Activated CD4-positive, alpha-beta memory T cell treated with anti-CD3 and anti-CD28 coated beads, Interleukin-2, amount 10 ng/mL, durations not matched to agents 7 days and 5 days (primary cell): ENCODE data around the gene TRIP4. TPM values are rescaled to one million over a fixed set of nuclear protein-coding genes. Genes with fewer than 3 reads are reported as not detected.
A peak's percentile ranks its signal among the peaks of the same experiment; 100 is the strongest.

Source experiments
- CTCF ChIA-PET: fragments of 350-600 bp; sonication (Branson Sonifier 250); formaldehyde crosslinking; loops from one replicate; lab custom pipeline; 2021; ENCODE audit warnings: antibody characterized with exemption, inconsistent platforms; lab: Charles Lee
- POLR2A ChIA-PET: fragments of 350-600 bp; sonication (Branson Sonifier 250); formaldehyde crosslinking; loops from one replicate; lab custom pipeline; 2021; ENCODE audit warnings: antibody characterized with exemption; lab: Charles Lee
- DNase-seq: peaks from one replicate; pipeline ENCODE4 v3.0.0-alpha.2; 2020
- H3K27ac Mint-ChIP-seq: one replicate; pipeline ENCODE4 v1.8.0; 2021; ENCODE audit warnings: mild to moderate bottlenecking, mixed read lengths
- H3K27me3 Mint-ChIP-seq: one replicate; pipeline ENCODE4 v1.8.0; 2021; ENCODE audit warnings: mixed read lengths
- H3K36me3 Mint-ChIP-seq: one replicate; pipeline ENCODE4 v1.8.0; 2021; ENCODE audit warnings: low read depth, mixed read lengths
- H3K4me1 Mint-ChIP-seq: one replicate; pipeline ENCODE4 v1.8.0; 2021; ENCODE audit warnings: mixed read lengths
- H3K4me3 Mint-ChIP-seq: one replicate; pipeline ENCODE4 v1.8.0; 2021; ENCODE audit warnings: mild to moderate bottlenecking, mixed read lengths
- H3K9me3 Mint-ChIP-seq: one replicate; pipeline ENCODE4 v1.8.0; 2021; ENCODE audit warnings: mixed read lengths
- total RNA-seq, 2 experiments: library from RNA; stranded (reverse); gene quantifications; one replicate each; pipeline ENCODE4 v1.2.3, GENCODE V29; 2021

The TRIP4 gene
- total RNA-seq, 2 experiments from 2014 or later, result 28.9 to 30.3 TPM

- H3K9me3 Mint-ChIP-seq, result no peaks in the 10 kb centered on the region
- no peaks in the 10 kb centered on the region for H3K27me3 Mint-ChIP-seq
- ChIA-PET POLR2A (interaction anchor here (0.5 to 1.6 kb wide), 6 partner anchors 20 to 132 kb away, joined by 3 to 5 read pairs (median 3); no protein-coding TSS in a partner anchor), CTCF (interaction anchor here (1.3 to 1.8 kb wide), 3 partner anchors 10 to 178 kb away, joined by 3 to 6 read pairs (median 4); no protein-coding TSS in a partner anchor)
- no peak for DNase-seq
- peak overlapping the region; percentile 38 for H3K27ac Mint-ChIP-seq
- peaks cover 49% of the 10 kb centered on the region for H3K36me3 Mint-ChIP-seq
- H3K4me1 Mint-ChIP-seq, result peaks cover 52% of the 10 kb centered on the region
- H3K4me3 Mint-ChIP-seq, result peak overlapping the region; percentile 25
Observed at GRCh38 chr15:64503197-64503596, 115.6 kb downstream of the TRIP4 start.

GRCh38 chr15:64503640-64504039 is 116.0 kb downstream of the TRIP4 start:
- ChIA-PET CTCF (interaction anchor here (1.3 to 1.8 kb wide), 3 partner anchors 10 to 178 kb away, joined by 3 to 6 read pairs (median 4); no protein-coding TSS in a partner anchor), POLR2A (interaction anchor here (0.5 to 1.6 kb wide), 7 partner anchors 14 to 131 kb away, joined by 3 to 5 read pairs (median 3); no protein-coding TSS in a partner anchor)

More at GRCh38 chr15:64503640-64504039, 116.0 kb downstream of the TRIP4 start:
- peaks cover 52% of the 10 kb centered on the region for H3K4me1 Mint-ChIP-seq
- DNase-seq, result no peak
- no peak overlapping the region for H3K4me3 Mint-ChIP-seq
- H3K27me3 Mint-ChIP-seq, result no peaks in the 10 kb centered on the region
- H3K9me3 Mint-ChIP-seq, result no peaks in the 10 kb centered on the region
- peak overlapping the region; percentile 38 for H3K27ac Mint-ChIP-seq
- peaks cover 46% of the 10 kb centered on the region for H3K36me3 Mint-ChIP-seq

Other genes with a start within 250 kb of the TRIP4 start
- gene SNX22, start 236.1 kb upstream of the TRIP4 start, total RNA-seq, result under 1 TPM; 0.55 to 0.68 TPM
- gene PPIB, start 224.8 kb upstream of the TRIP4 start, total RNA-seq, result 100 to 1,000 TPM; 392 to 410 TPM
- gene CSNK1G1, start 31.7 kb upstream of the TRIP4 start, total RNA-seq, result 10 to 100 TPM; 27.9 to 28.2 TPM
- gene PCLAF, start 6.4 kb upstream of the TRIP4 start, total RNA-seq, result 100 to 1,000 TPM; 110 TPM
- 10 to 100 TPM; 30.0 to 34.1 TPM for gene ZNF609, start 72.7 kb downstream of the TRIP4 start, total RNA-seq